CD4-positive, alpha-beta T cell treated with Interleukin-12 subunit alpha and Interleukin-12 subunit beta, for 1 hour (primary cell): Measurements from ENCODE around the gene GEMIN7.

ENCODE experiments used
- DNase-seq: peaks from one replicate; pipeline ENCODE4 v3.0.0-alpha.2; 2020

Gene GEMIN7

GRCh38 chr19:45133661-45134060, 54.6 kb downstream of the GEMIN7 start:
- no peak for DNase-seq

- no peak for DNase-seq
Measured at GRCh38 chr19:45135176-45135885, 56.3 kb downstream of the GEMIN7 start.

- DNase-seq: no peak
Measured at GRCh38 chr19:45136507-45137178, 57.6 kb downstream of the GEMIN7 start.

GRCh38 chr19:45137179-45137761, 58.2 kb downstream of the GEMIN7 start:
- no peak for DNase-seq

GRCh38 chr19:45138303-45138751, 59.3 kb downstream of the GEMIN7 start:
- DNase-seq: no peak

GRCh38 chr19:45139286-45140143, 60.5 kb downstream of the GEMIN7 start:
- no peak for DNase-seq

- no peak for DNase-seq
Measured at GRCh38 chr19:45140144-45140503, 61.1 kb downstream of the GEMIN7 start.

- DNase-seq: no peak
Measured at GRCh38 chr19:45140533-45140932, 61.5 kb downstream of the GEMIN7 start.
